Stomach (tissue), 9 donors: ENCODE results near the gene IP6K1. TPM values are rescaled to one million over a fixed set of nuclear protein-coding genes. Genes with fewer than 3 reads are reported as not detected.

ENCODE experiments used
- DNase-seq, 2 donors: peaks; one replicate each; pipeline versions ENCODE4 v3.0.0 to v3.0.0-alpha.2; 2013 to 2019
- H3K27ac ChIP-seq, 5 donors: fragments of 200-600 bp in 4 of 5; sonication (generic) in 4 of 5; one replicate each; pipeline ENCODE4 v1.5.1; 2013 to 2019; ENCODE audit warnings: mild to moderate bottlenecking in 1 of 5, moderate library complexity in 1 of 5
- H3K27me3 ChIP-seq, 3 donors: fragments of 200-600 bp; sonication (generic); one replicate each; pipeline ENCODE4 v1.5.1; 2017 to 2019; ENCODE audit warnings: mixed run types in 1 of 3
- H3K36me3 ChIP-seq, 4 donors: fragments of 200-600 bp; sonication (generic); 1 replicate in 3 of 4; 2 replicates in 1 of 4; pipeline ENCODE4 v1.5.1; 2016 to 2019
- H3K4me1 ChIP-seq, 4 donors: fragments of 200-600 bp; sonication (generic); one replicate each; pipeline ENCODE4 v1.5.1; 2016 to 2019
- H3K4me3 ChIP-seq, 4 donors: fragments of 200-600 bp; sonication (generic) in 3 of 4; one replicate each; pipeline ENCODE4 v1.5.1; 2016 to 2019; ENCODE audit warnings: mild to moderate bottlenecking in 1 of 4
- H3K9me3 ChIP-seq, 4 donors: fragments of 200-600 bp; sonication (generic); one replicate each; pipeline ENCODE4 v1.5.1; 2016 to 2019
- CTCF ChIP-seq, 7 experiments: fragments of 450-650 bp in 4 of 7; fragments of 200-600 bp in 3 of 7; sonication (generic) in 3 of 7; IDR thresholded peaks; one replicate each; pipeline ENCODE4 v1.5.1; 2016 to 2019; ENCODE audit warnings: antibody characterized with exemption in 7 of 7, control low read depth in 2 of 7, mild to moderate bottlenecking in 1 of 7
- EP300 ChIP-seq: sonication (generic); formaldehyde crosslinking; IDR thresholded peaks from one replicate; pipeline ENCODE4 v1.6.1; 2017; ENCODE audit warnings: antibody characterized with exemption
- POLR2A ChIP-seq, 4 donors: fragments of 450-650 bp; IDR thresholded peaks; one replicate each; pipeline ENCODE4 v1.6.1; 2016; ENCODE audit warnings: antibody characterized with exemption in 4 of 4, control low read depth in 2 of 4, mild to moderate bottlenecking in 1 of 4, moderate library complexity in 1 of 4
- POLR2AphosphoS5 ChIP-seq, 3 donors: sonication (generic); formaldehyde crosslinking; IDR thresholded peaks; one replicate each; pipeline ENCODE4 v1.6.1; 2016; ENCODE audit warnings: antibody characterized with exemption in 3 of 3
- WGBS, 5 donors: extraction: QIAGEN DNeasy Blood & Tissue Kit in 3 of 5; methylation state at CpG; one replicate each; pipeline versions ENCODE4 v1.1.5 to v1.1.7; 2013 to 2018; 5-methylcytosine and 5-hydroxymethylcytosine counted together
- intact Hi-C: fragments of 100-400 bp; cut with DNase I; formaldehyde crosslinking; loops from one replicate; pipeline ENCODE4 v1.15.1; 2023; ENCODE audit warnings: low total_unique reads
- polyA plus RNA-seq, 3 donors: library from polyadenylated mRNA; stranded (reverse); fragments of 200-250 nt; gene quantifications; one replicate each; pipeline ENCODE4 v1.2.3, GENCODE V29; 2013
- small RNA-seq, 4 donors: library from RNA; depleted of rRNA; stranded (forward); fragments of <200 nt; gene quantifications; one replicate each; pipeline ENCODE3, GENCODE V24; 2016
- total RNA-seq, 5 donors: library from RNA; depleted of rRNA; stranded (reverse); fragments of >200 nt; gene quantifications; one replicate each; pipeline versions ENCODE4 v1.1.0 to v1.2.3, GENCODE V29; 2014 to 2016
- donor health status: healthy with polysubstance abuse.
- donor health status: Bipolar disorder and iron deficiency.
- donor health status: healthy.

The IP6K1 gene
- total and polyA plus RNA-seq, 8 donors, result 7.7 to 68.3 (median 21.6) TPM

GRCh38 chr3:49674497-49674983 lies 111.8 kb downstream of the IP6K1 start:
- H3K27ac ChIP-seq, result peak overlapping the region; percentile 87 to 96 (median 93)
- 1 to 17% (median 5%) methylated on average over 25 to 34 of the region's 34 CpGs for WGBS, 5 donors
- H3K9me3 ChIP-seq, result no peaks in the 10 kb centered on the region
- H3K4me1 ChIP-seq, result peaks cover 19 to 43% (median 32%) of the 10 kb centered on the region in 4 donors
- DNase-seq, result no peak
- H3K4me3 ChIP-seq, result peak overlapping the region; percentile 81 to 95 (median 90)
- no peak for TF ChIP-seq CTCF (IDR thresholded peaks at IDR 0.05)
- no peak for TF ChIP-seq POLR2AphosphoS5 (IDR thresholded peaks at IDR 0.05)
- no peak for TF ChIP-seq POLR2A (IDR thresholded peaks at IDR 0.05)
- TF ChIP-seq EP300, result no peak
- H3K27me3 ChIP-seq, result no peaks in the 10 kb centered on the region
- intact Hi-C loops, result no loop called here
- peaks cover 38 to 44% (median 41%) of the 10 kb centered on the region in 4 donors for H3K36me3 ChIP-seq

Small RNA genes lying within 50 kb of the gene (small RNA-seq; reads per million reads assigned to genes)
- 0 reads per million in 4 donors for gene AMIGO3
- gene COX6CP14, result 0 reads per million in 4 donors

Other genes with a start within 250 kb of the IP6K1 start
- gene BSN, start 232.1 kb downstream of the IP6K1 start, total RNA-seq, result 1 to 10 TPM in 3 of 5 donors, under 1 TPM in 1, not detected in 1; 0.37 to 4.5 (median 1.5) TPM
- gene BSN, start 232.1 kb downstream of the IP6K1 start, polyA plus RNA-seq, result under 1 TPM in 2 of 3 donors, not detected in 1; 0.03 to 0.06 TPM
- gene APEH, start 112.2 kb downstream of the IP6K1 start, total RNA-seq, result 100 to 1,000 TPM in 1 of 5 donors, 10 to 100 TPM in 4; 23.9 to 104 (median 49.4) TPM
- 10 to 100 TPM; 40.3 to 69.7 (median 46.0) TPM for gene APEH, start 112.2 kb downstream of the IP6K1 start, polyA plus RNA-seq
- 100 to 1,000 TPM in 2 of 5 donors, 10 to 100 TPM in 2, 1 to 10 TPM in 1; 6.7 to 172 (median 14.9) TPM for gene MST1, start 97.1 kb downstream of the IP6K1 start, total RNA-seq
- 10 to 100 TPM; 18.9 to 36.9 (median 20.5) TPM for gene MST1, start 97.1 kb downstream of the IP6K1 start, polyA plus RNA-seq
- 10 to 100 TPM; 19.6 to 75.4 (median 33.3) TPM for gene RNF123, start 97.0 kb downstream of the IP6K1 start, total RNA-seq
- 10 to 100 TPM; 18.1 to 22.8 (median 22.0) TPM for gene RNF123, start 97.0 kb downstream of the IP6K1 start, polyA plus RNA-seq
- 1 to 10 TPM in 1 of 5 donors, not detected in 4; 1.3 TPM for gene AMIGO3, start 66.9 kb downstream of the IP6K1 start, total RNA-seq
- under 1 TPM; 0.19 to 0.83 (median 0.76) TPM for gene AMIGO3, start 66.9 kb downstream of the IP6K1 start, polyA plus RNA-seq
- 10 to 100 TPM; 26.3 to 81.7 (median 39.3) TPM for gene GMPPB, start 62.6 kb downstream of the IP6K1 start, total RNA-seq
- gene GMPPB, start 62.6 kb downstream of the IP6K1 start, polyA plus RNA-seq, result 10 to 100 TPM; 14.4 to 33.6 (median 27.3) TPM
- gene CDHR4, start 13.3 kb upstream of the IP6K1 start, total RNA-seq, result under 1 TPM in 2 of 5 donors, not detected in 3; under 0.01 to 0.73 TPM
- under 1 TPM in 1 of 3 donors, not detected in 2; 0.18 TPM for gene CDHR4, start 13.3 kb upstream of the IP6K1 start, polyA plus RNA-seq
- gene INKA1, start 16.7 kb upstream of the IP6K1 start, total RNA-seq, result 1 to 10 TPM in 3 of 5 donors, not detected in 2; 1.8 to 3.3 (median 2.3) TPM
- gene INKA1, start 16.7 kb upstream of the IP6K1 start, polyA plus RNA-seq, result 10 to 100 TPM in 1 of 3 donors, 1 to 10 TPM in 2; 4.4 to 15.0 (median 5.5) TPM
- gene UBA7, start 27.4 kb upstream of the IP6K1 start, total RNA-seq, result 100 to 1,000 TPM in 1 of 5 donors, 10 to 100 TPM in 4; 36.2 to 250 (median 76.3) TPM
- 10 to 100 TPM; 27.2 to 56.2 (median 30.2) TPM for gene UBA7, start 27.4 kb upstream of the IP6K1 start, polyA plus RNA-seq
- 1 to 10 TPM in 3 of 5 donors, not detected in 2; 2.3 to 7.0 (median 2.8) TPM for gene TRAIP, start 70.0 kb upstream of the IP6K1 start, total RNA-seq
- gene TRAIP, start 70.0 kb upstream of the IP6K1 start, polyA plus RNA-seq, result 1 to 10 TPM; 1.5 to 4.3 (median 2.0) TPM
- 1 to 10 TPM in 1 of 5 donors, not detected in 4; 1.5 TPM for gene CAMKV, start 83.4 kb upstream of the IP6K1 start, total RNA-seq
- gene CAMKV, start 83.4 kb upstream of the IP6K1 start, polyA plus RNA-seq, result under 1 TPM in 1 of 3 donors, not detected in 2; 0.03 TPM
- gene MST1R, start 117.3 kb upstream of the IP6K1 start, total RNA-seq, result 100 to 1,000 TPM in 3 of 5 donors, 10 to 100 TPM in 2; 22.4 to 386 (median 181) TPM
- gene MST1R, start 117.3 kb upstream of the IP6K1 start, polyA plus RNA-seq, result 10 to 100 TPM; 15.9 to 59.0 (median 31.8) TPM
- 10 to 100 TPM in 4 of 5 donors, 1 to 10 TPM in 1; 3.9 to 33.8 (median 11.6) TPM for gene MON1A, start 143.3 kb upstream of the IP6K1 start, total RNA-seq
- gene MON1A, start 143.3 kb upstream of the IP6K1 start, polyA plus RNA-seq, result 1 to 10 TPM; 6.1 to 8.2 (median 7.7) TPM
- 100 to 1,000 TPM; 133 to 239 (median 139) TPM for gene RBM6, start 153.6 kb upstream of the IP6K1 start, total RNA-seq
- gene RBM6, start 153.6 kb upstream of the IP6K1 start, polyA plus RNA-seq, result 100 to 1,000 TPM in 1 of 3 donors, 10 to 100 TPM in 2; 87.0 to 107 (median 98.3) TPM